GM19395 (cell line): Measurements from ENCODE around the gene ABLIM1.

Experiments used
- ATAC-seq: cut with Tn5 transposase; IDR thresholded peaks from one replicate; pipeline ENCODE4 v1.9.1; 2021; ENCODE audit warnings: mild to moderate bottlenecking, moderate library complexity; ENCODE audit not compliant: unreplicated experiment

ABLIM1 gene

GRCh38 chr10:114593240-114593792 is 64.8 kb downstream of the ABLIM1 start:
- no peak for ATAC-seq

GRCh38 chr10:114590993-114591392 is 67.1 kb downstream of the ABLIM1 start:
- ATAC-seq, result no peak

- no peak for ATAC-seq
Observed at GRCh38 chr10:114584419-114584818, 73.7 kb downstream of the ABLIM1 start.

GRCh38 chr10:114581071-114581470 is 77.0 kb downstream of the ABLIM1 start:
- ATAC-seq, result no peak

- ATAC-seq, result no peak
Observed at GRCh38 chr10:114577133-114577532, 80.9 kb downstream of the ABLIM1 start.

- ATAC-seq, result no peak
Observed at GRCh38 chr10:114576716-114577115, 81.4 kb downstream of the ABLIM1 start.

GRCh38 chr10:114576132-114576487 is 82.0 kb downstream of the ABLIM1 start:
- ATAC-seq, result no peak

GRCh38 chr10:114575417-114576131 is 82.5 kb downstream of the ABLIM1 start:
- ATAC-seq, result no peak

- ATAC-seq, result no peak
Observed at GRCh38 chr10:114573330-114574045, 84.6 kb downstream of the ABLIM1 start.

- ATAC-seq, result no peak
Observed at GRCh38 chr10:114571316-114571999, 86.6 kb downstream of the ABLIM1 start.

GRCh38 chr10:114566064-114566463 is 92.0 kb downstream of the ABLIM1 start:
- no peak for ATAC-seq

GRCh38 chr10:114565066-114565465 is 93.0 kb downstream of the ABLIM1 start:
- no peak for ATAC-seq

- no peak for ATAC-seq
Observed at GRCh38 chr10:114561008-114561523, 97.0 kb downstream of the ABLIM1 start.

GRCh38 chr10:114560144-114560543 is 97.9 kb downstream of the ABLIM1 start:
- no peak for ATAC-seq

- no peak for ATAC-seq
Observed at GRCh38 chr10:114559636-114560035, 98.4 kb downstream of the ABLIM1 start.

- ATAC-seq, result no peak
Observed at GRCh38 chr10:114557854-114558253, 100.2 kb downstream of the ABLIM1 start.

- no peak for ATAC-seq
Observed at GRCh38 chr10:114556236-114557122, 101.6 kb downstream of the ABLIM1 start.

- ATAC-seq, result no peak
Observed at GRCh38 chr10:114553436-114553835, 104.6 kb downstream of the ABLIM1 start.

- ATAC-seq, result no peak
Observed at GRCh38 chr10:114552050-114552449, 106.0 kb downstream of the ABLIM1 start.

GRCh38 chr10:114551636-114551972 is 106.5 kb downstream of the ABLIM1 start:
- no peak for ATAC-seq
